Inferior parietal cortex (tissue), 1 donor: ENCODE data around the gene CATSPER2.
"Not testable (repeated sequence)": the region's sequence is repeated elsewhere in the genome, so short reads cannot be mapped to it uniquely, and the experiment has no call there.

Experiments
- DNase-seq: peaks from one replicate; pipeline ENCODE4 v3.0.0-alpha.2; 2016; ENCODE audit errors: extremely low spot score

CATSPER2 gene

DNA sequence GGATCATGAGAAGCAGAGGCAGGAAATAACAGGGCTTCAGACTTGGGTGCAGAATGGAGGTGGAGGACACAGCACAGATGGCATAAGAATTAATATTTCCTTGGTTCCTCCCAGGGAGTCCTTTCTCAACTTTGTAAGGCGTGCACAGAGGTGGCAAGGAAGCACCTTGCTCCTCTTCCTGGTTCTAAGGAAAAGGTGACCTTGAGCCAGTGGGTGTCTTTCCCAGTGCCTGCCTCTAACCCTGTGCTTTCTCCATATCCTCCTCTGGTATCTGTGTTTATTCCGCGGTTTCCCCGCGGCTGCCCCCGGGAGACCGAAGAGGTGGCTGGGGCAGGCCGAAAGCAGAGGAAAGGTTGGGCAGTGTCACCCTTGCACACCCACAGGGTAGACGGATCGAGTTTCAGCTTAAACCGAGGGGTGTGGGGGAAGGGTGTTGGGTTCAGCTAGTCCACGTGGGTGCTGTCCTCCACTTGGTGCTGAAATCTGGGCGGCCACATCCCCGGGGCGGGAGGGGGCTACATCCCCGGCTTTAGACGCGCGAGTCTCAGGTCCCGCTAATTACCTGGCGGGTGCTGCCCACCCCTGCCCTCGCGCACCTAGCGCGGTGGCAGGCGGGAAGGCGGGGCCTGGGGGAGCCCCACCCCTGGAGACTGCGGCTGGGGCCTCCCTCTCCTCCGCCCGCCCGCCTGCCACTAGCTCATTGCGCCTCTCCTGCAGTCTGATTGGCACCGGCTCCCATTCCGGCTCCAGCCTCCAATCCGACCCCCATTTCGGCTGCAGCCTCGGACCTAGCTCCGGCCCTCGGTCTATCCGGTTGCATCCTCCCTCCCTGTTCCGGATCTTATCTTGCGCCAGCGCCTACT, 55.1 kb downstream of the CATSPER2 start, which contains the start of gene CKMT1B:
Gene CKMT1B (plus strand): TSS at position 700 of the 863 bp plus-strand sequence. CDS start 192 bp downstream, outside the sequence.
- DNase-seq, result not testable (repeated sequence)

DNA sequence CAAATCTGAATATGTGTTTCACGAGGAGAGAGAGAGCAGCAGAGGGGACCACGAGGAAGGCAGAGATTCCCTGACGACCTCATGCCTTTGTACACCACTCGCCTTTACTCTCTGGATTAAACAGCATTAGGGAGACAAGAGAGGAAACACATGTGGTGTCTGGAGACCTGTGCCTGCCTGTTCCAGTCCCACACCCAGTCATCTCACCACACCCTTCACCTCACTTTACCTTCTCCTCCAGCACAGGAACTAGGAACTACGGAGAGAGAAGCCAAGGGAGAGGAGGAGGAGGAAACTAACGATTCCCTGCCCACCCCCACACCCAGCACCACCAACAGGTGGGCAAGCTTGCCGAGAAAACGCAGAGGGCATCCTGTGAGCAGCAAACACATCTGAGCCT, 55.8 kb downstream of the CATSPER2 start:
- DNase-seq, result not testable (repeated sequence)

DNA sequence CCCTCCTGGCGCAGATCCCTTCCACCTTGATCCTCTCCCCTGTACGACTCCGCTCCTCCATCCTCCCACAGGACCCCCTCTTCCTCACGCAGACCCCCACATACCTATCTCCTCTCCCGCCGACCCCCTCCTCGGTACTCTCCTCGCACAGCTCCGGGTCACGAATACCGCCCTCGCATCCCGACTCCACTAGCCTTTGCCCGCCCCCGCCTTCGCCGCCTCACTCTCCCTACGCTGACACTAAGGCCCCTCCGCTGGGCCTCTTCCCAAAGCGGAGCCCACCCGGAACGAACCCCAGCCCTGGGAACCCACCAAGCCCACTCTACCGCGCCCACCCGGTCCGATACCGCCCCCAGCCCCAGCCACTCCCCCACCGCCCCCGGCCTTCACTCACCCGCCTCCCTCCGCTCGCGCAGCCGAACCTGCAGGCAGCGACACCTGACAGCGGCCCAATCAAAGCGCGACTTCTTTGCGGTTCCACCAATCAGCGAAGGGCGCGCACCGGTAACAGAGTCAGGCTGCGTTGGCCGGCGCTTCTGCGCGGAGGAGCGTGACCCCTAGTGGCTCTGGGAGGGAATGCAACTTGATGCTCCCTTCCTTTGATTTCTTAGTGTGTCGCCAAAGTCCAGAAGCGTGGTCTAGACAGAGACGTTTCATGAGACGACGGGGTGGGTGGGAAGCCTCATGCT, 58.7 kb downstream of the CATSPER2 start, which contains the start of gene PPIP5K1:
Gene PPIP5K1 (minus strand): TSS at position 431 of the 689 bp plus-strand sequence. CDS start 5,704 bp downstream, outside the sequence.
- not testable (repeated sequence) for DNase-seq
